Upper lobe of right lung (tissue), 1 donor: ENCODE results near the gene RNF20. TPM values are rescaled to one million over a fixed set of nuclear protein-coding genes. Genes with fewer than 3 reads are reported as not detected.

Source experiments
- ATAC-seq: fragments of 200-7000 bp; cut with Tn5 transposase; one replicate; pipeline ENCODE4 v1.9.1; 2020; ENCODE audit warnings: mild to moderate bottlenecking, moderate library complexity
- DNase-seq: peaks from one replicate; pipeline ENCODE4 v3.0.0-alpha.2; 2020
- H3K27ac ChIP-seq: fragments of 200-600 bp; one replicate; pipeline ENCODE4 v1.8.0; 2022
- H3K27me3 ChIP-seq: fragments of 200-600 bp; one replicate; pipeline ENCODE4 v1.8.0; 2022; ENCODE audit warnings: mild to moderate bottlenecking
- H3K36me3 ChIP-seq: fragments of 200-600 bp; one replicate; pipeline ENCODE4 v1.8.0; 2022
- H3K4me1 ChIP-seq: fragments of 200-600 bp; one replicate; pipeline ENCODE4 v1.8.0; 2022
- H3K4me3 ChIP-seq: fragments of 200-600 bp; one replicate; pipeline ENCODE4 v1.8.0; 2022; ENCODE audit warnings: mild to moderate bottlenecking
- H3K9me3 ChIP-seq: fragments of 200-600 bp; one replicate; pipeline ENCODE4 v1.8.0; 2022
- CTCF ChIP-seq: fragments of 200-600 bp; IDR thresholded peaks from one replicate; pipeline ENCODE4 v1.8.0; 2022; ENCODE audit warnings: antibody characterized with exemption
- intact Hi-C: fragments of 100-400 bp; cut with DNase I; formaldehyde crosslinking; loops from one replicate; pipeline ENCODE4 v1.11.0; 2022
- total RNA-seq: library from RNA; stranded (reverse); fragmentation: NEBNext Ultra II Directional; extraction: Animal tissue kit (Norgen Biotek cat#: 25700); gene quantifications from one replicate; pipeline ENCODE4 v1.2.1, GENCODE V29; 2021
- donor health status: DM: no; HTN: yes; CAD: no; lungs with severe emphysema.

RNF20 gene
- total RNA-seq, 1 donor from 2014 or later, result 48.1 TPM

GRCh38 chr9:101571114-101571513 lies 37.5 kb downstream of the RNF20 start:
- H3K4me3 ChIP-seq, result no peak overlapping the region
- DNase-seq, result no peak
- intact Hi-C loops, result no loop called here

GRCh38 chr9:101572316-101572715 lies 38.7 kb downstream of the RNF20 start:
- TF ChIP-seq CTCF, result no peak
- no peak overlapping the region for H3K4me3 ChIP-seq
- H3K4me1 ChIP-seq, result no peaks in the 10 kb centered on the region
- ATAC-seq, result no peak
- no peaks in the 10 kb centered on the region for H3K27me3 ChIP-seq
- intact Hi-C loops, result no loop called here
- no peaks in the 10 kb centered on the region for H3K9me3 ChIP-seq
- H3K36me3 ChIP-seq, result peaks cover 20% of the 10 kb centered on the region
- no peak for DNase-seq
- no peak overlapping the region for H3K27ac ChIP-seq

More at GRCh38 chr9:101571114-101571513, 37.5 kb downstream of the RNF20 start:
- ATAC-seq, result no peak
- no peak overlapping the region for H3K27ac ChIP-seq
- H3K9me3 ChIP-seq, result no peaks in the 10 kb centered on the region
- no peak for TF ChIP-seq CTCF
- H3K27me3 ChIP-seq, result no peaks in the 10 kb centered on the region
- H3K4me1 ChIP-seq, result no peaks in the 10 kb centered on the region
- peaks cover 29% of the 10 kb centered on the region for H3K36me3 ChIP-seq

- Histone ChIP-seq H3K4me1 (no peaks in the 10 kb centered on the region), H3K27ac (no peak overlapping the region), H3K36me3 (peaks cover 7% of the 10 kb centered on the region), H3K4me3 (no peak overlapping the region), H3K27me3 (no peaks in the 10 kb centered on the region), H3K9me3 (no peaks in the 10 kb centered on the region)
- no peak for ATAC-seq
- TF ChIP-seq CTCF, result no peak
- no peak for DNase-seq
- intact Hi-C loops, result no loop called here
These were observed 41.2 kb downstream of the RNF20 start for GRCh38 chr9:101574731-101575333.

- H3K9me3 ChIP-seq, result no peaks in the 10 kb centered on the region
- TF ChIP-seq CTCF, result no peak
- ATAC-seq, result no peak
- no peaks in the 10 kb centered on the region for H3K4me1 ChIP-seq
- H3K36me3 ChIP-seq, result no peaks in the 10 kb centered on the region
- H3K27ac ChIP-seq, result no peak overlapping the region
- no peak overlapping the region for H3K4me3 ChIP-seq
- no peaks in the 10 kb centered on the region for H3K27me3 ChIP-seq
- intact Hi-C loops, result no loop called here
- no peak for DNase-seq
These were observed 44.7 kb downstream of the RNF20 start for GRCh38 chr9:101578378-101578777.

GRCh38 chr9:101579711-101580545 lies 46.3 kb downstream of the RNF20 start:
- no peak for TF ChIP-seq CTCF
- ATAC-seq (peak; percentile 85), DNase-seq (no peak)
- Histone ChIP-seq H3K4me3 (no peak overlapping the region), H3K36me3 (no peaks in the 10 kb centered on the region), H3K27ac (no peak overlapping the region), H3K9me3 (no peaks in the 10 kb centered on the region), H3K27me3 (no peaks in the 10 kb centered on the region), H3K4me1 (no peaks in the 10 kb centered on the region)
- intact Hi-C loops, result no loop called here
